GM19193 (cell line): ENCODE results near the gene APOA1.

ENCODE experiments used
- POLR2A ChIP-seq: IDR thresholded peaks from 4 replicates; pipeline ENCODE4 v1.6.1; 2011; ENCODE audit not compliant: insufficient read depth, insufficient read length; ENCODE audit errors: extremely low read depth

The APOA1 gene

DNA sequence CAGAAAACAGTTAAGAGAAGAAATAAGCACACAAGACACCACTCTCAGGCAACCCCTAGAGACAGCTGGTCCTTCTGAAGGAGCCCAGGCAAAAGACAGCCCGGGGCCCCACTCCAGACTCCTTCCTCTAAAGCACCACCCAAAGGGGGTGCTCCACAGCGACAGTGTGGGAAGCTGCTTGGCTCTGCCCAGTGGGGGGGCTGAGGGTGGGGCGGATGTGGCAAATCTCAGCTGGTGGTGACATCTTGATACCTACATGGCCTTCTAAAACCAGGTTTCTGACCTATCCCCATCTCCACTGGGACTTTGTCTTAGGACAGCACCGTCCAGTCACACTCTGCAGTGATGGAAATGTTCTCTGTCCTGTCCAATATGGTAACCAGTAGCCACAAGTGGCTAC is 10.2 kb upstream of the APOA1 start:
- TF ChIP-seq POLR2A = no peak

DNA sequence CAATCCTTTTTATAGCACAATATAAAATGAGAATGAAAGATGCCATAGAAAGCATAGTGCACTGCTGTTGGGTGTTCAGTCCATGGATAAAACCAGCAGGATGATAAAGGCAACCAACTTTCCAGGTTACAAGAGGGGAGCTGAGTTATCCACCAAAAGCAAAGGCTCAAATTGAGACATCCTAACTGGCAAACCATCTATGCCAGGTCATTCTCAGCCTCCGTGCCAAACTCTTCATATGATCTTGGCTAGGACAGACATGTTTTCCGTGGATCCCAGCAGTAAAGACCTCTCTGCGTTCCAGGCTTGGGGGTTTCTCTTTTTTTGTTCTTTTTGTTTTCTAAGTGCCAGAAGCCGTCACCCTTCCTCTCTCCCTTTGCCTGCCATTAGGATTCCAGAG is 7.3 kb upstream of the APOA1 start:
- TF ChIP-seq POLR2A = no peak

DNA sequence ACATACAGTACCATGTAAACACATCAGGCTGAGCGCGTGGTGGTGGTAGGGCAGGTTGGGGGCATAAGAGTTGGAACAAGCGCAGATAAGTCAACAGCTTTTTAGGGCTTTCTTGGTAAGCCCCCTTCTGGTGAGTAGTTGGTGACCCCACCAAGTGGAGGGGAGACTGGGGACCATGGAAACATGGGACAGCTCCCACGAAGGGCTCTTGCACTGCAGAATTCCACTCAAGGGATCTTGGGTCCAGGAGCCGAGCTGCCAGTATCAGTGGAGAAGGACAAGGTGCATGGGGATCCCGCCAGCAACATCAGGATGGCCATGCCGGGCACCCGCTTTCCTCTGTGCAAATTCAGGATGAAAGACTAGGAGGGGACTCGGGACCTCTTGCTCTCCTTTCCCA is 6.2 kb upstream of the APOA1 start:
- no peak for TF ChIP-seq POLR2A

DNA sequence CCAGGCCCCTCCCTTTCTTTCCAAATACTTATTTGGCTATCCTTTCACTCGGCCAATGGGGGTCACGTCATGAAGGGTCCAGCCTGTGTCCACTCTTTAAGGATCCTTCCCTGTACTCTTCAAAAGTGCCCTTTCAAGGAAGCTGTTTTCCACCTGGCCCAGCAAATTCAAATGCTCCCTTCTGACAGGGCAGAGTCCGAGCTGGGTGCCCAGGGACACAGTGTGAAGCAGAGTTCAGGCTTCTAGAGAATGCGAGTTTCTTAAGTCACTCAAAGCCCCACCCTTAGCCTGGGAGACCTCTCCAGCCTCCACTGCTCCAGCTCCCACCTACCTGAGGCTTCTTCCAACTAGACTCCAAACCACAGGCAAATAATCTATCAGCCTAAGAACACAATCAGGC is 5.5 kb upstream of the APOA1 start:
- TF ChIP-seq POLR2A = no peak

DNA sequence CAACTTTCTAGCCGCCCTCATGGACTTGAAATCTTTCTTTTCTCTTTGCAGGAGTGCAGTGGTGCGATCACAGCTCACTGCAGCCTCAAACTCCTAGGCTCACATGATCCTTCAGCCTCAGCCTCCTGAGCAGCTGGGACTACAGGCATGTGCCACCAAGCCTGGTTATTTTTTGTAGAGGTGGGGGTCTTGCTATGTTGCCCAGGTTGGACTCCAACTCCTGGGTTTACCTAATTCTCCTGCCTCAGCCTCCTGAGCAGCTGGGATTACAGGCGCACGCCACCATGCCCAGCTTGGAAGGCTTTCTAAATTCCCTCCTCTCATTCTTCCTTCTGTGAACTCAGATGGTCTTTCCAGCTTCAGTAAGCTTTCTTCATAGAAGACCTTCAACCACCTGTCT is 4.7 kb upstream of the APOA1 start:
- TF ChIP-seq POLR2A = no peak

DNA sequence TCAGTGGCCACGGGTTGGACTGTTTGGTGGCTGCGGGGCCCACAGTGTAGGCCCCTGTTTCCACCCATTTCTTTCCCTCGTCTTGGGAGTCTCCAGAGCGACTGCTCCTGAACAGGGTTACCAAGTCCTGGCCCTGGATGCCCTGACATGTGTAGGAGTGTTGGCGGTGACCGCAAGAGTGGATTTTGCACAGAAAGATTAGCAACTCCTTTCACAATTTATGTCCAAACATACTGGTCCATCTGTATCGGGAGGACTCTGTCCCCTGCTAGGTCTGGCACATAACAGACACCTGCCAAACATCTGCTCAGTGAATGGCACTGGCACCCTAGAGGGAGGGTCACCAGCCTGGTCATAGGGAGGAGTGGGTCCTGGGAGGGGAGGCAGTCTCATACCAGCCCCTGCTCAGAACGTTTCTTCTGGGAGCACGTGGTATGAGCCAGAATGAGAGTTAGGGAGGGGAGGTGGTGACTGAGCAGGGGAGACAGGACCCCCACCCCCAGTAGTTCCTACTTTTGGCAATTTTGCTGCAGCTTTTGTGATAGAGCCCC is 3.4 kb upstream of the APOA1 start:
- TF ChIP-seq POLR2A = no peak

DNA sequence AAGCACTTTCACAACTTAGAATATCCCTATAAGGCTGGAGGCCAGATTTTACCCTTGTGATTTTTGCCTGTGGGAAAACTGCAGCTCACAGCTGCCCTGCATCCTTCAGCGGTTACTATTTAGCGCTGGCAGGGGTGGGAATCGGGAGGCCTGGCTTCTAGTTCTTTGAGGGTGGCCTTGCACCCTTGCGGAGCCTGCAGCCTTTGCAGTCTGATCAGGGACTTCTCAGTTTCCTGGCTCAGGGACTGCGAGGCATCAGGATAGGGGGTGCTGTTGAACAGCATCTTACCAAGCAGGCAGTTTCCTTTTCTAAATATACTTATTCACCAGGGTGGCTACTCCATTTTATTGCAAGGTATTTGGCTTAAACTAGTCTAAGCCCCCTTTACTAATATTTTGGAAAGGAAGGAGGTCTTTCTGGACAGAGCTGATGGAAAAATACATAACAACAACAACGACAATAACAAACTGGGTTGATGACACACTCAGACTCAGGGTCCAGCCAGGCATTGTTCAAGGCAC is 2.9 kb upstream of the APOA1 start:
- TF ChIP-seq POLR2A = no peak

DNA sequence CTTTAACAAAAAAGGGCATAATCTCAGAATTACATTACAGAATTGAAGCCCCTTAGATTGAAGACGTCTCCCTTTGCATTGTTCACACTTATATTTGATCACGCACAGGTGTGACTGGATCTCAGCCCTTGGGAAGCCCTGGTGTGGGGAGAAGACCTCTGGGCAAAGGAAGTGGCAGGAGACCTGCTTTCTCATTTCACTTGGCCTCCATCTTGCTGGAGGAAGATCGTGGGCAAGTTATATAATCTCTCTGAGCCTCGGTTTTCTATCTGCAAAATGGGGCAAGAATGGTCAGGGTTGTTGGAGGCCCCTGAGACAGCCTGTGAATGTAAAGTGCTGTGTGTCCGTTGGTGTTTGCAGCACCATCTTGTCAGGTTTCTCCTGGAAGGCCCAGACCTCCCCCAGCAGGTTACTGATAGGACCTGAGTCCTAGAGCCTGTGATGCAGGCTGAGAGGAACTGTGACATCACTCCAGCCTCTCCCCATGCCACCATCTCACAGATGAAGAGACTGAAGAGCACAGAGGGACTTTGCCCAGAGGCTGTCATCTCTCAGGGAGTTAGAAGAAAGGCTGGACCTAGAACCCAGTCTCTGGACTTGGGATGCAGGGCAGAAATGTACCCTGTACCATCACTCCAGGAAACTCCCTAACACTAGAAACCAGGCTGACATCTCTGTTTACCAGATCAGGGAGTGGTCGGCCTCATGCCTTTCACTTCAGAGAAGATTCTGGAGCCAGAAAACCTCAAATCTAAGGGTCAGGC is 1.1 kb upstream of the APOA1 start:
- no peak for TF ChIP-seq POLR2A

DNA sequence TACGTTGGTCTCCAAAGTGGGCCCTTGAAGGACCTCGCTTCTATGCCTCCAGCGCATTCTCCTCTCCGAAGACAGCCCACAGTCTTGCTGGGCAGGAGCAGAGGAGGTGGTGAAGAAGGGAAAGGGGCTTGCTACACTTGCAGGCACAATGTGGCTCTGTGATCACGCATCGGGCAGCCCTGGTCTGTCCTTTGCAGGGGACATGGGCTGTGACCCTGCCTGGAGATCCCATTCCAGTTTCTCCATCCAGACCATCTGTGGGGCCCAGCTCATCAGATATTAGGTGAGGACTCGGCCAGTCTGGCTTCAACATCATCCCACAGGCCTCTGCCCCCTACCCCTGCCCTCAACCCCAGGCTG is 810 bp downstream of the APOA1 start:
- TF ChIP-seq POLR2A = no peak

DNA sequence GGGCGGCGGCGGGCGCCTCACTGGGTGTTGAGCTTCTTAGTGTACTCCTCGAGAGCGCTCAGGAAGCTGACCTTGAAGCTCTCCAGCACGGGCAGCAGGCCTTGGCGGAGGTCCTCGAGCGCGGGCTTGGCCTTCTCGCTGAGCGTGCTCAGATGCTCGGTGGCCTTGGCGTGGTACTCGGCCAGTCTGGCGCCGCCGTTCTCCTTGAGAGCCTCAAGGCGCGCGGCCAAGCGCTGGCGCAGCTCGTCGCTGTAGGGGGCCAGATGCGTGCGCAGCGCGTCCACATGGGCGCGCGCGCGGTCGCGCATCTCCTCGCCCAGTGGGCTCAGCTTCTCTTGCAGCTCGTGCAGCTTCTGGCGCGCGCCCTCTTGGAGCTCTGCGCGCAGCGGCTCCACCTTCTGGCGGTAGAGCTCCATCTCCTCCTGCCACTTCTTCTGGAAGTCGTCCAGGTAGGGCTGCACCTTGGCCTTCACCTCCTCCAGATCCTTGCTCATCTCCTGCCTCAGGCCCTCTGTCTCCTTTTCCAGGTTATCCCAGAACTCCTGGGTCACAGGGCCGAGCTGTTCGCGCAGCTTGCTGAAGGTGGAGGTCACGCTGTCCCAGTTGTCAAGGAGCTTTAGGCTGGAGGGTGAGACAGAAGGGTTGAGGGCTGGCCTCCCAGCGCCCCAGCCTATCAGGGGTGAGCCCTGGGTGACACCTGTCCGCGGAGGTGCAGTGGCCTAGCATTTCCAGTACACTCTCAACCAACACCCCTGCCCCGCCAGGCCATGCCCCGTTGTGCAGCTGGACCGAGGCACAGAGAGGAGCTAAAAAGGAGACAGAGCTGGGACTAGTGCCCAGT is 1.4 kb downstream of the APOA1 start:
- TF ChIP-seq POLR2A = peak; percentile 46

DNA sequence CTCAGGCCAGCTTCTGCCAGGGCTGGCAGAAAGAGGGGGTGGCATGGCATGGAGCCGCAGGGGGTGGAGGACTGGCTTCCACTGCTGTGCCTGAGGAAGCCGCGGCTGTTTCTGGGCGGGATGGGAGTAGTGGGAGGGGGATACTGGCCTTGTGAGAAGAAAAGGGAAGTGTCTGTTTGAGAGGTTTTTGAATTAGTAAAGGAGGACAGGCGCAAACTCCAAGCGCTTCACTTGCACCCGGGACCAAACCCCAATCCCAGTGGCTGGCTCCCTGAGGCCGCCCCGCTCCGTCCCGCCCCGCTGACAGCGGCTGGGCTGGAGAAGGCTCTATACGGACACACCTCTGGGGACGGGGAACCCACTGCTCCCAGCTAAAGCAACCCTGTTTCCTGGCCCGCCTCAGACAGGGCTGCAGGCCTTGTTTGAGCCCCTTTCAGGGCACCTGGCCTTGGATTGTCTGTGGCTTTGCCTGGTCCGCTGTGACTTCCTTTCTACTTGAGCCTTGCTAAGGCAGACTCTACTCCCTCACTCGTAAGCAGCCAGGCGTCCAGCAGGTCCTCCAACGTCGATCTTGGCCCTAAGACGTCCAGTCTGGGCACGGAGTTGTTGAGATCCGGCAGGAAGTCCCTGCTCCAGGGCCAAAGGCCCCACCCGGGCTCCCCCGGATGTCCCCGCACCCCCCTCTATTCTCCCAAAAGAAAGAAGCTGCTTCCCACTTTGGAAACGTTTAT is 2.2 kb downstream of the APOA1 start:
- TF ChIP-seq POLR2A = no peak

DNA sequence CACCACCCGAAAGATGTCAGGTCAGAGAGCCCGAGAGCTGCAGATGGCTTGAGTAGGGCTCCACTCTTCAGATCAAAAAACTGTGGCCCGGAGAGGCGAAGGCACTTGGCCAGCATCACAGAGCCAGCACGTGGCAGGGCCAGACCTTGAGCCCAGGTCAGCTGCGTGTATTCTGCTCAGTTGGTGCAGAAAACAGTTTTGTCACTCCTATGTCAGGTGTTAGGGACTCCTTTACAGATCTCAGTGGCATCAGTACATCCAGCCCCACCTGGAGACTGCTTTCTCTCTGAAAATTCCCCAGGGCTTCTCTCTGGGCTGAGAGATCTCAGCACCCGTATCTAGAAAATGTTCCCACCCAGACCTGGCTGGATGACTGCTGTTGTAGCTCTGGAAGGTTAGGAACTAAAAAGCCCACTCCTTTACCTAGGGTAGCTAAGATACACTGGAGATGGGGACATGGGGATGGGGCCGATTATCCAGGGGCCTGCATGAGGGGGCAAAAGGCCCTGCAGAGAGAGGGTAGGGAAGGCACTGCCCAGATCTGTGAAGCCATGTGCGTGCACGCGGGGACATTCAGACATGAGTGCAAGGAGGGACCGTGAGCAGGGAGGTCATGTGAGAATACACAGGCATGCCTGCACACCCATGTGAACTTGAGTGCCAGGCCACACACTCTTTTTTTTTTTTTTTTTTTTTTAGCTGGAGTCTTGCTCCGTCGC is 3.4 kb downstream of the APOA1 start:
- no peak for TF ChIP-seq POLR2A

DNA sequence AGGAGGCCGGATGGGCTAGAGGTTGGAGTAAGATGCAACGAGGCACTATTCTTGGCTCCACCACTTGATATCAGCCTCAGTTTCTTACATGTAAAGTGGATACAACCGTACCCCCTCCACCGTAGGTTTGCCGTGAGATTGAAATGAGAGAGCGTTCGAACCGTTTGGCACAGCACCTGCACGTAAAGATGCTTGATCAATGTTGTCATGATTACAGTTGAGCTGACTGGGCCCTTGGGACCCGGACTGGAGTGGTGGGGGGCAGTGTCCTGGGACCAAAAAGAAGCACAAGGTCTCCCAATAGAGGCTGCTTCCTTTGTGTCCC is 4.0 kb downstream of the APOA1 start:
- no peak for TF ChIP-seq POLR2A
